ENCODE data around the gene ARL8B. TPM values are rescaled to one million over a fixed set of nuclear protein-coding genes. Genes with fewer than 3 reads are reported as not detected.

The ARL8B gene
- polyA plus RNA-seq, 1 donor (not counting 4 experiments of a cell fraction or from before 2014, with no cell fraction given) = 102 TPM

DNA sequence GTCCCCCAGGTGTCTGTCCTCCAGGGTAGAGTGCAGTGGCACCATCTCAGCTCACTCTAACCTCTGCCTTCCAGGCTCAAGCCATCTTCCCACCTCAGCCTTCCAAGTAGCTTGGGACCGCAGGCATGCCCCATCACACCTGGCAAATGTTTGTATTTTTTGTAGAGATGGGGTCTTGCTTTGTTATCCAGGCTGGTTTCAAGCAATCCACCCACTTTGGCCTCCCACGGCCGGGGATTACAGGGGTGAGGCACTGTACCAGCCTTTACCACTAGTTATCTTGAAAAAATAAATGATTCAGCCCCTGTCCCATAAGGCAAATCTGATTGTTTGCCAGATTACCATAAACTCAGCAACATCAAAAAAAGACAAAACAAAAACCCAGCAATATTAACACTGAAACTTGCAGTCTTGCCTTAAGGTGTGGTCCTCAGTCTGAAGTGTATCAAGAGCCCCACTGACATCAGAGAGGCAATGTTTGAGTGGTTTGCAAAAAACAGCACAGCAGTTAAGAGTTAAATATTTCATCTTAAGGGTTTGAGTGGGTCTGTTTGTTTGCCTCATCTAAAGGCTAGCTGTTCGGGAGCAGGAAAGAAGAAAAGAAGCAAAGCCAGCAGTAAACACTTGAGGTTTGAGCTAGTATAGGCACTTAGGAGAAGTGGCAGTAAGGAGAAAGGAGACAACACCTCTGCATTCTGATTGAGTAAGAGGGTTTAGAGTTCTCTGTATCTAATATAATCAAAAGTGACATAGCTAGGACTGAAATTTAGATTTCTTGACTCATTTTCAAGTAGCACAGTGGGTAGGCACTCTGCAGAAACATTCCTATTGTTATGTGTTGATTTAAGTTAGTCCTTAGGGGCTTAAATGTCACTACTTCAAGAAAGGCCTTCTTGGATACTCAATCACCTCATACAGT lies 39.1 kb downstream of the ARL8B start:
- no peaks in the 10 kb centered on the region for H3K36me3 ChIP-seq (ENCODE audit: control insufficient read depth in 2 of 2, extremely low read depth in 1 of 2, insufficient read depth in 2 of 2, low read length in 2 of 2)
- no peak overlapping the region for H3K9ac ChIP-seq (ENCODE audit: control insufficient read depth, extremely low read depth, insufficient read depth, low read length)
- no peak overlapping the region for H2AFZ ChIP-seq (ENCODE audit: control insufficient read depth, low read length)
- H3K4me2 ChIP-seq (ENCODE audit: control insufficient read depth, extremely low read depth, insufficient read depth, low read depth, low read length) = no peak overlapping the region
- peaks cover 18% of the 10 kb centered on the region for H3K4me1 ChIP-seq (ENCODE audit: control insufficient read depth, extremely low read depth, insufficient read depth, low read length)
- no peak for TF ChIP-seq CTCF (optimal IDR thresholded peaks at IDR 0.05 in 1 of 3, IDR thresholded peaks at IDR 0.05 in 1 of 3, conservative IDR thresholded peaks at IDR 0.05 in 1 of 3; ENCODE audit: extremely low read depth in 1 of 3, insufficient read depth in 2 of 3, low read length in 3 of 3)
- no peak for TF ChIP-seq EZH2 (IDR thresholded peaks at IDR 0.05; ENCODE audit: low read length)
- H3K27ac ChIP-seq (ENCODE audit: control insufficient read depth, insufficient read depth, low read length) = no peak overlapping the region
- H4K20me1 ChIP-seq (ENCODE audit: control insufficient read depth, extremely low read depth, insufficient read depth, low read length) = peaks cover 31% of the 10 kb centered on the region
- no peaks in the 10 kb centered on the region for H3K27me3 ChIP-seq (ENCODE audit: control insufficient read depth, extremely low read depth, insufficient read depth, low read length)
- peaks cover 93% of the 10 kb centered on the region for H3K79me2 ChIP-seq (ENCODE audit: control insufficient read depth, insufficient read depth, low read length)
- peaks cover 13% of the 10 kb centered on the region for H3K9me1 ChIP-seq (ENCODE audit: control insufficient read depth, extremely low read depth, insufficient read depth, low read length)
- dilution Hi-C loops (cut with MboI; ENCODE audit: extremely low pct_ligation_motif_present, low sequenced_read_pairs) = no loop called here
- FAIRE-seq (no peak), DNase-seq (ENCODE audit: low read depth, low spot score) (no peak)
- no peaks in the 10 kb centered on the region for H3K9me3 ChIP-seq (ENCODE audit: control insufficient read depth, low read depth, low read length)
- no peak overlapping the region for H3K4me3 ChIP-seq (ENCODE audit: control insufficient read depth in 2 of 3, extremely low read depth in 1 of 3, insufficient read depth in 2 of 3, low read depth in 1 of 3, low read length in 3 of 3)

- Histone ChIP-seq H3K36me3 (ENCODE audit: control insufficient read depth in 2 of 2, extremely low read depth in 1 of 2, insufficient read depth in 2 of 2, low read length in 2 of 2) (peaks cover 0 to 1% of the 10 kb centered on the region in 2 experiments), H3K4me2 (ENCODE audit: control insufficient read depth, extremely low read depth, insufficient read depth, low read depth, low read length) (no peak overlapping the region), H3K27ac (ENCODE audit: control insufficient read depth, insufficient read depth, low read length) (no peak overlapping the region), H3K4me3 (ENCODE audit: control insufficient read depth in 2 of 3, extremely low read depth in 1 of 3, insufficient read depth in 2 of 3, low read depth in 1 of 3, low read length in 3 of 3) (no peak overlapping the region), H4K20me1 (ENCODE audit: control insufficient read depth, extremely low read depth, insufficient read depth, low read length) (peaks cover 31% of the 10 kb centered on the region), H3K4me1 (ENCODE audit: control insufficient read depth, extremely low read depth, insufficient read depth, low read length) (peaks cover 18% of the 10 kb centered on the region), H3K9me1 (ENCODE audit: control insufficient read depth, extremely low read depth, insufficient read depth, low read length) (peaks cover 13% of the 10 kb centered on the region), H3K27me3 (ENCODE audit: control insufficient read depth, extremely low read depth, insufficient read depth, low read length) (no peaks in the 10 kb centered on the region), H3K9me3 (ENCODE audit: control insufficient read depth, low read depth, low read length) (no peaks in the 10 kb centered on the region), H3K79me2 (ENCODE audit: control insufficient read depth, insufficient read depth, low read length) (peaks cover 93% of the 10 kb centered on the region), H3K9ac (ENCODE audit: control insufficient read depth, extremely low read depth, insufficient read depth, low read length) (no peak overlapping the region), H2AFZ (ENCODE audit: control insufficient read depth, low read length) (no peak overlapping the region)
- DNase-seq (ENCODE audit: low read depth, low spot score) (no peak), FAIRE-seq (peak; percentile 68)
- TF ChIP-seq EZH2 (IDR thresholded peaks at IDR 0.05; ENCODE audit: low read length) (no peak), CTCF (optimal IDR thresholded peaks at IDR 0.05 in 1 of 3, IDR thresholded peaks at IDR 0.05 in 1 of 3, conservative IDR thresholded peaks at IDR 0.05 in 1 of 3; ENCODE audit: extremely low read depth in 1 of 3, insufficient read depth in 2 of 3, low read length in 3 of 3) (no peak)
- dilution Hi-C loops (cut with MboI; ENCODE audit: extremely low pct_ligation_motif_present, low sequenced_read_pairs) = no loop called here
Measured at GRCh38 chr3:5162102-5162501, 40.0 kb downstream of the ARL8B start.

Data from keratinocyte (primary cell).